Measurements from ENCODE around the gene ETV6.
A peak's percentile ranks its signal among the peaks of the same experiment; 100 is the strongest.

The ETV6 gene

DNA sequence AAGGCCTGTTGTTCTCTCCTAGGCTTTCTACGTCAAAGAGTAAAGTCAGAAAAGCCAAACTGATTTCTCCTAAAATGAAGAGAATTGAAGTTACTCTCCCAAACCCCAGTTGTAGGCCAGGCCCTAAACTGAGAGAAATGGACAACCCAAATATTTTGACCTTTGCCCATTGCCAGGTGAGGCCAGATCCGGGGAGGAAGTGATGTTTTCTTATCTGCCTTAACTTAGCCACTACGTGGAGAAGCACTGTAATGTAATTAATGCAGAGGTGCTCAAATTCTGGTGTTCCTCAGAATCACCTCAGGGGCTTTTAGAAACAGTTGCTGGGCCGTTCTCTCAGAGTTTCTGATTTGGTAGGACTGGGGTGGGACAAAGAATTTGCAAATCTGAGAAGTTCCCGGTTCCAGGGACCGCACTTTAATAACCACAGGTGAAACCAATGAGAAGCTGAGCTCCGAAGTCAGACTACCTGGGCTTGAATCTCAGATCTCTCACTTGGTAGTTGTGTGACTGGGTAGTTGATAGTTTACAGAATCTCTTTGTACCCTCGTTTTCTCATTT, 73.2 kb downstream of the ETV6 start:
- DNase-seq: no peak

DNA sequence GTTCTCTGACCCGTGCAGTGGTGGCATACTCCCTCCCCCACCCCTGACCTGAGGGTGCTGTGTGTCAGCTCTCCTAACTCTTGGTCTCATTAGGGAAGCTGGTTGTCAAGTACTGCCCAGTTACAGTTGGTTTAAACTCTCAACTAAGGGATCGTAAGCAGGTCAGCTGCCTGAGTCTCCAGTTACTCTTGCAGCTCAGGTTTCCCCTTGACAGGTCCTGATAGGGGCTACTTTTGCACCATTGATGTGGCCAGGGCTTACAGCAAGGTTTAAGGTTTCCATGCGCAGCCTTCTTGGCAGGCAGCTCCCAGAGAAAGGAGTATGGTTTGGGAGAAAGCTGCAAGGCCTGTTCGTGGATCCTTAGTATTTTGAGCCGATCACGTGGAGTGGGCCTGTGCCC, 74.5 kb downstream of the ETV6 start:
- DNase-seq: no peak

DNA sequence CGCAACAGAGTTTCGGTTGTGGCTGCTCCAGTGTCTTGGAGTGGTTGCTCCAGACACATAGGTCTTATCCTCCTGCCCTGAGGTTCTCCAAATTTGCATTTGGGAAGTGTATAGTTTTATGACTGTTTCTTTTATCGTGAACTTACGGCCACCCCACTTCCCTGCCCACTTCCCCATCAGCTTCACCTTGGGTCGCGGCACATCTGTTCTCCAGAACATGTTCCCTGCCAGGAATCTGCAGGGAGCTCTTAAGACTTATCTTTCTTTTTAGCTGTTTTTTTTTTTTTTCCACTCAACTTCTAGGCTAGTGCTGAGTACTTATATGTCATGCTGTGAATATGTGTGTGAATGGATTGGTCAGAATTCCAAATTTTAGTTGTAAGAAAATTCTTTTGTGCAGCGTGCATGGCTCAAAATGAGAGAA, 75.4 kb downstream of the ETV6 start:
- DNase-seq: no peak

DNA sequence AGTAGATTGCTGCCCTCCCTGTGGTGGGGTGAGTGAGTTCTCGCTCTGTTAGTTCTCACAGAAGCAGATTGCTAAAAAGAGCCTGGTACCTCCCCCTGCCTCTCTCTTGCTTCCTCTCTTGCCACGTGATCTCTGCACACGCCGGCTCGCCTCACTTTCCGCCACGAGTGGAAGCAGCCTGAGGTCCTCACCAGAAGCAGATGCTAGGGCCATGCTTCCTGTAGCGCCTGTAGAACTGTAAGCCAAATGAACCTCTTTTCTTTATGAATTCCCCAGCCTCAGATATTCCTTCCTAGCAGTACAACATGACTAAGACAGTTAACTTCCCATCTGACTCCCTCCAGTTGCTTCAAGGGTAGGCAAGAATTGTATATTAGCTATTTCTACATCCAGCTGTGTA, 76.2 kb downstream of the ETV6 start:
- no peak for DNase-seq

DNA sequence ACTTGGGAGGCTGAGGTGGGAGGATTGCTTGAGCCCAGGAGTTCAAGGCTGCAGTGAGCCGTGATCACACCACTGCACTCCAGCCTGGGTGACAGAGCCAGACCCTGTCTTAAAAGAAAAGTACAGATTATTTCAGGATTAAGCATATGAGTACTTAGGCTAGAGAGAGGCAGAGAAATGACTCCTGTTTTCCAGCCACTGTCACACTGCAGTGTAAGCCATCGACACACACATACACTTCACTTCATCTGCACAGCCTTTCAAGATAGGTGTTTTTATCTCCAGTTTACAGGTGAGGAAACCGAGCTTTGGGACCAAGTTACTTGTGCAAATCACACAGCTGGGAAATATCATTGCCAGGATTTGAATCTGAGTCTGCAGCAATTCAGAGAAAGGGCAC, 77.2 kb downstream of the ETV6 start:
- DNase-seq: no peak

DNA sequence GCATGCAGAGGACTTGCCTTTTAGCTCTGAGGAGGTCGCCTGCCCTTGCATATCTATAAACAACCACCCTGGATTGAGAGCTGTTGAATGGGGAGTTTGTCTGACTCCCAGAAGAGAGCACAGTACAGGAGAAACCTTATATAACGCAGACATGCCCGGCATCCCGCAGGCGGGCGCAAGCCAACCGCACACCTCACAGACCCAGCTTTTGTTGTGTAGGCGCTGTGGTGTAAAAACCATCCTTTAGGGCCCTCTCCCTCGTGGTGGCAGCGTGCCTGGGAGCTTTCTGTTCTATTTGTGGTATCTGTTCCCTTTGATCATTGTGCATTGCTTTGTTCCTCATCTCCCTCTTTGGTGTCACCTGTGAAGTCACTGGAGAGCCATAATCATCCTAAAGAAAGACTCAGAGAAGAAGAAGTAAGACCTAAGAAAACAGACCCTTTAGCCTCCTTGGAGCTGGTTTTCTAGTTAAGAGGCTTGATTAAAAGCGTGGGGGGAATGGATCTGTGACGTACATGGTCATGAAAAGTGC, 77.7 kb downstream of the ETV6 start:
- DNase-seq: peak; percentile 31 to 52

DNA sequence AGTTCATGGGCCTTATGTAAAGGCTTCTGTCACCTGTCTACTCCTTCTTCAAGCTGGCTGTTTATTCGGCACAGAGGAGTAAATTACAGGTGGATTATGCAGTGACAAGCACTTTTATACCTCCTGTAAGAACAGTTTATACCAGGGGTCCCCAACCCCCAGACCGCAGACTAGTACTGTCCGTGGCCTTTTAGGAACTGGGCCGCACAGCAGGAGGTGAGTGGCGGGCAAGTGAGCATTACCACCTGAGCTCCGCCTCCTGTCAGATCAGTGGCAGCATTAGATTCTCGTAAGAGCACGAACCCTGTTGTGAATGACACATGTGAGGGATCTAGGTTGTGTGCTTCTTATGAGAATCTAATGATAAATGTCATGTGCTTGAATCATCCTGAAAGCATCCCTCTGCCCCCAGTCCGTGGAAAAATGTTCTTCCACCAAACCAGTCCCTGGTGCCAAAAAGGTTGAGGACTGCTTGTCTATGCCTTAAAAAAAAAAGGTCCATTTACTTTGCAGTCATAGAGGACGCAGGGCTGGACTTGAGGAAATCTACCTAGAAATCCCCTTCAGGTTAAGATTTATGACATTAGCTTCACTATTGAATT, 78.8 kb downstream of the ETV6 start:
- DNase-seq: no peak

DNA sequence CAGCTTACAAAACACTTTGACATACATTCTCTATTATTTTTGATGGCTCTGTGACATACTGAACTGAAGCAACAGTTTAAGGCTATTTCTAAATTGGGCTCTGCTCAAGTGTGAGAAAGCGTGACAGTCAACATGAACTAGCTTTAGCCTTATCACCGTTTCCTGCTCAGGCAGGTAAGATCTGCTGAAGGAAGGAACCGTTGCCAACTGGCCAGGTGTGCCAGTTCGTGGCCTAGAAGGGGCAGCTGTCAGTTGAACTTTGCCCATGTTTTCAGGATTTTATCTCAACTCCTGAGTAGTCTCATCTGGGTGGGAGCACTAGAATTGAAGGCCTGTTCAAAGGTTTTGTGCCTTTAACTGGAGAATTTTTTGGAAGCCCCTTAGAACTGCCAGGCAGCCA, 79.5 kb downstream of the ETV6 start:
- no peak for DNase-seq

DNA sequence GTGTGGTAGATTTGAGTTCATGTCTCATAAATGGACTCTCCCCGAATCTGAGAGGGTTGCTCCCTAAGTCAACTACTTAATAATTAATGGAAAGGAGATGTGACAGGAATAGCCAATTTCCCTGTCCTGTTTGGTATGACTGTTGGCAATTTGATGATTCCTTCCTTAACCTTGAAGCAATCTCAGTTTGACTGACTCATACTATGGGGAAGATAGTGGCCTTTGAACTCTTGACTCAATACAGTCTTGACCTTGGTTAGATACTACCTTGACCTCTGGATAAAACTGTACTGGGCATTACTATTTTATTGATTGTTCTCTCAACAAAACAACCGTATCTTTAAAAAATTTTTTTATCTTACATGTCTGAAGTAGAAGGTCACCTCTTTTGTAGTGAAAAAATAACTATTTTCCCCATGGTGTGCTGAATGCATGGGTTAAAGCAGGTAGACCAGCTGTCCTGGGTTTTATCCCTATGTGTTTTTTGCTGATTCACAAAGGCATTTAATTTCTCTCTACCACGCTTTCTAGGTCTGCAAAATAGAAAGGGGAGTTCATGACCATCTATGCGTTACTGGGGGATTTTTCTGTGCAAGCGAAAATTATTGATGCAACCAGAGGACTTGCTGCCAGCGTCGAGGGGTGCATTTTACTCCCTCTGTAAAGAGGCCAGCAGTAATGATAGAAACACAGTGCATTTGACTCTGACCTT, 80.1 kb downstream of the ETV6 start:
- no peak for DNase-seq

DNA sequence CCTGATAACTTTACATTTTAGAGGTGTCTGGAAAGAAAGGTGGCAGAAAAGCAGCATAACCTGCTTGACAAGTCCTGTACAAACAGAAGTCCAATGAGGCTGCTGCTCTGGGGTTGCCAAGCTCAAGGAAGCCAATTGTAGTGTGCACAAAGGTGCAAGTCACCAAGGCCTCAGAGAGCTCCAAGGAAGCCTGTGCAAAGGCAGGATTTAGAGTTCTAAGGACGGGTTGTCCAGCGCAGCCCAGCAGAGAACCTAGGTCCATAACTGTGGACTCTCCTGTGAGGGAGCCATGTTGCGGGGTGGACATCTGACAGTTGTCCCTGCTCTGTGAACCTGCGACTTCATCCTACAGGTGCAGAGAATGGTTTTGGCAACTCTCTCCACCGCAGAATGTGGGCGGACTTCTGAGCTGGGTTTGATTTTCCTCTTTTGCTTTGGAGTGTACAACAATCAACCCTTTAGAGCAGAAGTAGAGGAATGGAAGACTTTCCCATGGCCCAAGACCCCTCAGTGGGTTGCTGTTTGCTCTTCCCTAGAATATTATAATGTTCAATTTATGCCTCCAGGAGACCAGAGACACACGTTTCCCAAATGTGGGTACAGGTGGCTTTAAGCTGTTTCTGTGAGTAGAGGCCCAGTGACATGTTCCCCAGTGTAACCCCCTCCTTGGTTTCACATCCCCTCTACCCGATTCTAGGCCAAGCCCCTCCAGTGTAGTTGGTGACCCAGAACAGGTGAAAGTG, 81.0 kb downstream of the ETV6 start:
- no peak for DNase-seq

DNA sequence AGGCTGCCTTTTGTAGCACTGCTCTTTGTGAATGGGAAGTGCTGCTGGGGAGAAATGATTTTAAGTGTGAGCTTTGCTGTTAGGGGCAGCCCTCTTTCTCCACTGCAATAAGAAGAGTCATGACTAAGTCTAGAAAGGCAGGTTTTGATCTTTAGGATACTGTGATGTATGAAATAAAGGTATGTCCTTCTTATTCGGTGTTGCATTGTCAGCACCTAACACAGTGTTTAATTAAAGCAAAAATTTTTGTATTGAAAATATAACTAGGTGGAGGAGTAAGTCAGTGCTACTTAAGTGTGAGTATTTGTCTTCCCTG, 81.5 kb downstream of the ETV6 start:
- DNase-seq: no peak

DNA sequence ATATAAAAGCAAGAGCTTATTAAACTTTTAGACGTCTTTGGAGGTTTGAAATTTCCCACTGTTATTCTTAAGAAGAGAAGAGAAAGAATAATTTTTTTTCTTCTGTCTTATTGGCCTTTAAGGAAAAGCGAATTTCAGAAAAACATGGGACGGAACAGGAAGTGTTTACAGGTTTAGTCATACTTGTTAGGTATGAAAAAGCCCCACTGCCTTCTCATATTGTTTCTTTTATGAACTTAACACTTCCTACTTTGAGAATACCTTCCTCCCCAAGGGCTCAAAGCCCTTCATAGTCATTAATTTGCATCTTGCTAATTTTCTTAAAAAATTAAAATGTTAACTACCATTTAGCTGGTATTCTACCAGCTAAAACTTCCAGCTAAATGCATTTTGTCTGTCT, 82.0 kb downstream of the ETV6 start:
- no peak for DNase-seq

DNA sequence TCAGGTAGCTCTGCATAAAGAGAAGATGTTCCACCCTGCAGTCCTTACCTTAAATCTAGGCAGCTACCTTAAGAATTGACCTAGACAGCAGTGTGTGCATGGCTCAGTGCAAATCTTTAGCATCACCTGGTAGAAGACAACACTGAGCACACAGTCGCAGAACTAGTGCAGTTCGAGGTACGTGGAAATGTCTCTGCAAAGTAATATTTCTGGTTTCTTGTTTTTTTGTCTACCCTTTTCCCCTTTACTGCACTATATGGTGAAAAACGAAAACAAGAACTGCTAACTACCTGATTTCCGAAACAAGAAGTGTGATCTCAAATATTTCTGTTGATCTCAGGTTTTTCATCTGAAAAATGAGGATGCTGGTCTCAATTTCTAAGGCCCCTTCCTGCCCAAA, 82.5 kb downstream of the ETV6 start:
- no peak for DNase-seq

DNA sequence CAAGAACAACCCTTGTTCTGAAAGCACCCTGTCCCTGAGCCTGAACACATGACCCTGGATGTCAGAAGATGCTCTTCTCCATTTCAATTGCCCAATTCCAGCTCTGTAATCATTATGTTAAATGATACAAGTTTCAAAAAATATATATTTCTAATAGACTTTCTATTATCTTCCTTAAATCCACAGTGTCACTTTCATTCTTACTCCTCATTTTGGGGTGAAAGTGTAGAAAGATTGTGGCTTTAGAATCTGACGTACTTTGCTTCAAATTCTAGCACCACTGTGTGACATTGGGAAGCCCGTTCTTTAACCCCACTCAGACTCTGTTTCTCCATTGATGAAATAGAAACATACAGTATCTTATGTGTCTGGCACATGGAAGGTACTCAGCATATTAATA, 83.2 kb downstream of the ETV6 start:
- no peak for DNase-seq

DNA sequence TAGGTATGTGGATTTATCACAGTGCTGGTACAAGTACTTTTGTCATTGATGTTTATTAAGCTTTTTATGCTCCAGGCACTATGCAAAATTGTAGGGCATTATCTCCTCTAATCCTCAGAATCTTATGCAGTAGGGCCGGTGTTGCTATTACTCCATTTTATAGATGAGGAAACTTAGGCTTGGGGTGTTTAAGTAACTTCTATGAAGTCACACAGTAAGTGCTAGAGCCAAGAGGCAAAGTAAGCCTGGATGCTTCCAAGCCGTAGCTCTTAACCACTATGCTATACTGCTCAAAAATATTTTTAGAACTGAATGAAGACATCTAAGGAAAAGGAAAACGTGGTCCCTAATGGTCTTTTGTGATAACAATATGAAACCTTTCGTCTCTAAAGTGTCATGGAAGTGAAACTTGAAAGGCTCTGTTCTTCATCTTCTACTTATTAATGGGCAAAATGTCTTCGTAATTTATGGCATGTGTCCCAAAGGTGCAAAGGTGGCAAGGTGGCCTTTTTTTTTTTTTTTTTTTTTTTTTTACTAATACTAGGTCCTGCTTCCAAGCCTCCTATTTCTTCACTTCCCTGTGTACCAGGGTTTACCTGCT, 85.2 kb downstream of the ETV6 start:
- no peak for DNase-seq

DNA sequence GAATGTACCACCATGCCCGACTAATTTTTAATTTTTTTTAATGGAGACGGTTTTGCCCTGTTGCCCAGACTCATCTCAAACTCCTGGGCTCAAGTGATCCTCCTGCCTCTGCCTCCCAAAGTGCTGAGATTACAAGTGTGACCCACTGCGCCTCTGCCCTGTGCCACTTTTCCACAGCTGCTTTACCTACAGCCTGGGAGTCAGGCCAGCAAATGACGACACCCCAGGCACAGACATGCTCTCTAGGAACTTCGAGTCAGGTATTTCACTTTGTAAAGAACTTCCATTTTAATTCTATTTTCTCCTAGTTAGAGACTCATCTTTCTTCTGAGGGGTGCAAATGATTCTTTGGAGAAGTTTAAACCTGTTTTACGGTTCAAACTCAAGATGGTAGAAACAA, 89.0 kb downstream of the ETV6 start:
- DNase-seq: no peak

DNA sequence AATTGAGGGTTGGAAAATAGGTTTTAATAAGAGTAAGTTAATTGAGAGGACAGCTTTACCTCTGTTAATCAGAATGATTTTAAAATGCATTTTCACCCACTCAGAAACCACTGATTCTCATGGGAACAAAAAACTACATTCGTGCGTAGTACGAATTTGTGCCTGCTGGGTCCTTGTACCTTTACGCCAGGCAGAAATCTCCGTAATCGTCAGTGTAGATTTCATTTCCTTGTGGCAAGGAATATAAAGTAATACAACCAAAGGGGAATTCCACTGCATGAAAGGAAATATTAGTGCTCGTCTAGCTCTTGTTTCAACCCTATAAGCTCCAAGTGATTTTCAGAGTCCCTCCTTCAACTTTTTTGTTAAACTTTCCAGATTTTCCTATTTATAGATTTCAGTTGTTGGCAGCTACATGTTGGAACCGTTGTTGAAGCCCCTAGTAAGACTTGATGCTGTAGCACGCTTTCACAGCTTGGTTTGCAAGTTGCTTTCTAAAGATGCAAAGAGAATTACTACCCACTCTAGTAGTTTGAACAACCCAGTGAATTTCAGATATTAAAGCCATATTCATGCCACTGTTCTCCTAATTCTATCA, 90.6 kb downstream of the ETV6 start:
- DNase-seq: no peak

DNA sequence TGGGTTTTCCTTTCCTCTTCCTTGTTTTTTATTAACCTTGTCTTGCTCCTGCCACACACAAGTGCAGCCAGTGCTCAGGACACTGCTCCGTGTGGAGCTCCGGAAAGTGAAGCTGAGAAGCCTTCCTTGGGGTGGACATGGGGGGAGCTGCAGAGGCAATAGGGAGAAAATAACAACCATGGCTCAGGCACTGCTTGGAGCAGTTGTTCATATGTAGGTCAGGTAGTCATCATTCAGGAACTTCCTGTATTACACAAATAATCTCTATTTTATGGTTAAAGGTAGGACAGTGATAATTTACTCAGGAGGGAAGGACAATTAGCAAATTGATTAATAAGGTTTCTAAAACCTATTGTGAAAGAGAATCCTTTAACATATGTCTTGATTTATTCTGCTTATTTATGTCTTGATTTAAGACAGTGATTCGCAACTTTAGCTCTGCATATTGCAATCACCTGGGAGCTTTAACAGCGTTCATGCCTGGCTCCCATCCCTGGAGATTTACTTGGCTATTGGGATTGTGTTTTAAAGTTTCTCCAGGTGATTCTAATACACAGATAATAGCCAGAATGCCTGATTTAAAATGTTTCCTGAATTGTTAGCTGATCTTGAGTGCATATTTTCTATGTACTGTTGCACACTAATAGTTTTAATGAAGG, 92.1 kb downstream of the ETV6 start:
- no peak for DNase-seq

DNA sequence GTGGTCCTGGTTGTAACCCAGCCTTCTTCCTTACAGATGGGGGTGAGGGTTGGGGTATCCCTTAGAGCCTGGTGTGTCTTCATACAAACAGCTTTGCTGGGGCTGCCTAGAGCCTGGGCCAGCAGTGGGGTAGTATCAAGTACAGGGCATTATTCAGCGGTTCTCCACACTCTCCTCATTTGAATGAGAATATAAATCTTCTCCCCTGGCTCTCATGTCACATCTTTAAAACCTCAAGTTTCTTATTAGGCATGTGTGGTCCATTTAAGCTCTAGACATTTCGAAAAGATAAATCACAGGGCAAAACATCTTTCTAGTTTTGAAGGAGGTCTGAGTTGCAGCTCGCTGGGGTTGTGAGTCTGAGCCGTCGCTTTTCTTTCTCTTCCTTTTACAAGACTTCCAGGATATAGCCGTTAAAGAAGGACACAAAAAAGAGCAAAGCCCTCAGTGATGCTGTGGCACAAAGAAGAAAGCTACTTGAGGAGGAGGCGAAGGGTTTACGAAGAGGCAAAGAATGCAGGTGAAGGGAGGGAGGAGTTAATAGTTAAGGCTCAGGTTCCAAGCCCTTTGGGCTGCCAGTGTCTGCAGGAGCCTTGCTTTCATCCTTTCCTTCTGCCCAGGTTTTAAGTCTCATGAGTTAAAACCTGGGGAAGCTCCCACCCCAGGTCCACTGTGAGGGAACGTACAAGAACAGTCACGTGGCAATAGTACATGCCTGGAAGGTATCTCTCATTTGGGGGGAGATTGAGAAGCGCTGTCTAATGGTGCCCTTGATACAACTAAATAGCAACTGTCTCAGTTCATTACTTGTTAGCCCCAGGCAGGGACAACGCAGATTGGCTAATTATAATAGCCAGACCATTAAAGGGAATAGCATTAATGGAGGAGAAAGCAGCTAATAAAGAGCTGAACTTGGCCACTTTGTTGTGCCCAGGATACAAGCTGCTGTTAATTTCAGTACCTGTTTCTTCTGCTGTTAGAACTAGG, 94.2 kb downstream of the ETV6 start:
- no peak for DNase-seq

DNA sequence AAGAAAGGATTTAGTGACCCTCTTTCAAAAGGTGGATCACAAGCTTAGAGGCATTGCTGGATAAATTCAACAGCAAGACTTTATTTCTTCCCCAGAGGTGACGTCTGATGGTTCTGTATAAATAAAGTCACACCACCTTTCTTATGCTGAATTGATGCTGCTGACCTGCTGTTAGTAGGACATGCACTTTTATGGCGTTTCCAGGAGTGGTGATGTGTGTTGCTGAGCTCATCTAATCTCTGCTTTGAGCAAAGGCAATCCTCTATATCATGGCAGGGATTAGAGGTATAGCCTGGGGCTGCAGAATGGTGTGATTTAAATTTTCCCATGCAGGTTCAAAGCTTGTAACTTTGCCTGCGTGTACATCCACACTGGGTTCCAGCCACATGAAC, 94.9 kb downstream of the ETV6 start:
- DNase-seq: no peak

DNA sequence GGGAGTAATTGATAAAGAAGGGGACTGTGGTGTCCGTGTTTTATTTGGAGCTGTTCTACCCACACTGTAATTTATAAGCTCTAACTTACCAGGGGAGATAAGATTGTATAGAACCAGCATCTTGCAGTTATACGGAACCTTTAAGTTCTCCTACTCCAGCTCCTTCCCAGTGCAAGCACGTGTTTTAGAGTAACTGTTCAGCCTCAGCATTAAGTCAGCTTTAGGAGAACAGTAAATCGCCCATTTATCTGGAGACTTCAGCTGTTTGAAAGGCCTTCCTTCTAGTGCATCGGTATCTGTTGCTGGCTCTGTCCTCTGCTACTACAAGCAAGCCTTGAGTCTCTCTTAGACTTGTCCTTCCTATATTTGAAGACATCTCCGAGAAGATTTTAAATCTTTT, 95.6 kb downstream of the ETV6 start:
- no peak for DNase-seq

Data from stimulated activated CD4-positive, alpha-beta T cell treated with anti-CD3 and anti-CD28 coated beads, Interleukin-4, amount 100 ng/mL, for 4 hours (primary cell).